GM06990 (cell line): ENCODE measurements around the gene SOX14.

Experiments used
- DNase-seq: peaks from one replicate; pipeline ENCODE4 v3.0.0-alpha.2; 2011; ENCODE audit not compliant: insufficient read length; ENCODE audit errors: extremely low read depth
- H3K27me3 ChIP-seq: replicated peaks from 2 replicates; pipeline ENCODE4 v1.6.0; 2011; ENCODE audit warnings: low read length; ENCODE audit not compliant: control insufficient read depth, insufficient read depth
- H3K36me3 ChIP-seq: 2 replicates; pipeline ENCODE4 v1.5.1; 2011; ENCODE audit warnings: low read length; ENCODE audit not compliant: control insufficient read depth, insufficient read depth
- H3K4me3 ChIP-seq: replicated peaks from 2 replicates; pipeline ENCODE4 v1.5.1; 2011; ENCODE audit warnings: low read depth, mild to moderate bottlenecking, control low read depth, low read length
- CTCF ChIP-seq: IDR thresholded peaks from 2 replicates; pipeline ENCODE4 v1.5.1; 2011; ENCODE audit warnings: low read length, control low read depth, mild to moderate bottlenecking, inconsistent platforms; ENCODE audit not compliant: insufficient read depth, poor library complexity, severe bottlenecking

Gene SOX14

GRCh38 chr3:137809509-137809908, 45.4 kb downstream of the SOX14 start:
- Histone ChIP-seq H3K4me3 (no peak overlapping the region), H3K27me3 (peaks cover 2% of the 10 kb centered on the region)
- no peak for TF ChIP-seq CTCF

GRCh38 chr3:137812023-137812422, 47.9 kb downstream of the SOX14 start:
- peaks cover 2% of the 10 kb centered on the region for H3K27me3 ChIP-seq
- no peak for DNase-seq
- H3K36me3 ChIP-seq, result no peaks in the 10 kb centered on the region
- TF ChIP-seq CTCF, result no peak
- H3K4me3 ChIP-seq, result no peak overlapping the region

More at GRCh38 chr3:137809509-137809908, 45.4 kb downstream of the SOX14 start:
- DNase-seq, result no peak
- H3K36me3 ChIP-seq, result no peaks in the 10 kb centered on the region

- no peak for DNase-seq
- no peak for TF ChIP-seq CTCF
- H3K27me3 ChIP-seq, result no peaks in the 10 kb centered on the region; the same call in 1 of the 2 replicates
- no peak overlapping the region for H3K4me3 ChIP-seq
- H3K36me3 ChIP-seq, result no peaks in the 10 kb centered on the region
Measured at GRCh38 chr3:137815251-137815650, 51.1 kb downstream of the SOX14 start.
